HG02981 (cell line): ENCODE results near the gene ARHGEF12.

Experiments used
- ATAC-seq: cut with Tn5 transposase; IDR thresholded peaks from one replicate; pipeline ENCODE4 v1.9.1; 2021; ENCODE audit warnings: mild to moderate bottlenecking, moderate library complexity; ENCODE audit not compliant: unreplicated experiment

The ARHGEF12 gene

GRCh38 chr11:120317689-120318480 is 18.3 kb upstream of the ARHGEF12 start:
- no peak for ATAC-seq

DNA sequence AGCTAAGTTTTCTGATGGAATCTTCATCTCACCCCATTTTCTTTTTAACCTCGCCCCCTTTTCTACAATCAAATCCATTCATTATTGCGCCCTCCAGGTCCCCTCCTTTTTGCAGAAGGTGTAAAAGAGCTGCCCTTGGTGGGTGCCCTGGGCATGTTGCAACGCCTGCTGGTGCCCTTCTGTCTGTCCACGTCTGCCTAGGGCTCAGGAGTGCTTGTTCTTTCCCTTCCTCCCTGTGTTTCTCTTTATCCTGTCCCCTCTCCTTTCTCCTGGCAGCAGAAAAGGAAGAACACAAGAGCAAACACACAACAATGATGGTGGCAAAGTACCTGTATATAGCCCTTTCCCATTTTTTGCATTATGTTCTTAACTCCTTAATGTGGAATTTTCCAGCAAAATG is 17.3 kb upstream of the ARHGEF12 start:
- ATAC-seq: no peak

DNA sequence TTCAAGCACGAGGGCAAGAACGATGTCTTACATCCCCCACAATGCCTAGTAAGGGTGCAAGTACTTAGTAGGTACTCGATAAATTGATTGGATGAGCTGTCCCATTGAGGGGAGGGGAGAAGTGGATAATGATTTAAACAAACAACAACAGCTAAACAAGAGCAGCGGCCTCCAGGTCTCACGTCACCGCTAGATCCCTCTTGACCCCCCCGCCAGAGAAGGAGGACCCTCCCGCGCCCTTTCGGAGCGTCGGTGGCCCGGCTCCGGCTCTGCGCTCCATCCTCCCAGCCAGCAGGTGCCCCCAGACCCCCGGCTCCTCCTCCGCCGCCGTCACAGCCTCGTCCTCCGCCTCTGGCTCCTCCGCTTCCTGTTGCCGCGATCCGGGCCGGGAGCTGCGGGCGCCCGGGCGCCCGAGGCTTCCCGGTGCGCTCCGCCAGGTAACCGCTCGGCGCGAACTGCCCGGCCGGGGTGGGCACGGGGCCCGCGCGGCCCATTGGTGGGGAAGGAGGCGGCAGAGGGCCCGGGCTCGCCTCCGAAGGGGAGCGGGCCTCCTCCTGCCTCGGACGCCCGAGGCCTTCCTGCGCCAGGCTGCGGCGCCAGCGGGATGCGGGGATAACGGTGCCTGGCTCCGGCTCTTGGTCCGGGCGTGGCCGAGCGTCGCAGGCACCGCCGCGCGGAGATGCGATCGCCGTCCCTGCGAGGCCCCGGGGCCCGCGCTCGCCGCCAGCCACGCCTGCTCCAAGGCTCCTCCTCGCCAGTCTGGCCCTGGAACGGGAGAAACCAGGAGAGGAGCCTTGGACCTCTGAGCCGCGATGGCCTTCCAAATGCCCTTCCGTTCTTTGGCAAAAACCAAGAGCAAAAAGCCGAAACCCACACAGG is 11.0 kb upstream of the ARHGEF12 start, which contains the start of gene TLCD5:
Gene TLCD5 (plus strand): TSS at position 368 of the 879 bp plus-strand sequence. CDS start 2,143 bp downstream, outside the sequence.
- no peak for ATAC-seq

GRCh38 chr11:120326228-120326627 is 10.0 kb upstream of the ARHGEF12 start:
- no peak for ATAC-seq

DNA sequence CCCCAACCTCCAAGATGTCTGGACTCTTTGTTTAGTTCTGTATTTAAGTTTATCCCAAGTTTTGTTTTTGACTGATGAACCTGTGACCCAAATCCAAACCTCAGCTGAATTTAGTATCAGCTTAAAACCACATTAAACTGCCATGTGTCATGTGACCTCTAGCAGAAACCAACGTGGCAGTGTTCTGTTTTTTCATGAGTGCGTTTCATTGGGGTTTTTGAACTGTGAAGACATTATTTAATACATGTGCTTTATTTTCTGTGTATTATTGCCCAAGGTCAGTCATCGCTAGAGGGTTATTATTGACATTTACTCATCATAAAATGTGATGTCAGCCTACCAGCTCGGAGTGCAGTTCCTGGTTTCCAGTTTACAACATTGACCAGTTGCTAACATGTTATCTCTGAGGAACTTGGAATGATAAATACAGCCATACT is 9.3 kb upstream of the ARHGEF12 start:
- no peak for ATAC-seq

DNA sequence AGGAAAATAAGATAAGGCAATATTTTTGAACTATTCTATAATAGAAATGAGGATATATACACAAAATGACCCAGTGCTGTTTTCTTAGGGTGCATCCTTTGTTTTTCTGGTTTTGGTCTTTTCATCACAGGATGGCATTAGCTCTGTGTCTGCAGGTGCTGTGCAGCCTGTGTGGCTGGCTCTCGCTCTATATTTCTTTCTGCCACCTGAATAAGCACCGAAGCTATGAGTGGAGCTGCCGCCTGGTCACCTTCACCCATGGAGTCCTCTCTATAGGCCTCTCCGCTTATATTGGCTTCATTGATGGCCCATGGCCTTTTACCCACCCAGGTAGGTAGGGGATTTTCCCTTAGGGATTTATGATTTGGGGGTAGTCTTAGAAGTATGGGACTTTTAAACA is 8.9 kb upstream of the ARHGEF12 start:
- no peak for ATAC-seq

- no peak for ATAC-seq
These were observed 6.7 kb upstream of the ARHGEF12 start for GRCh38 chr11:120329556-120329955.

DNA sequence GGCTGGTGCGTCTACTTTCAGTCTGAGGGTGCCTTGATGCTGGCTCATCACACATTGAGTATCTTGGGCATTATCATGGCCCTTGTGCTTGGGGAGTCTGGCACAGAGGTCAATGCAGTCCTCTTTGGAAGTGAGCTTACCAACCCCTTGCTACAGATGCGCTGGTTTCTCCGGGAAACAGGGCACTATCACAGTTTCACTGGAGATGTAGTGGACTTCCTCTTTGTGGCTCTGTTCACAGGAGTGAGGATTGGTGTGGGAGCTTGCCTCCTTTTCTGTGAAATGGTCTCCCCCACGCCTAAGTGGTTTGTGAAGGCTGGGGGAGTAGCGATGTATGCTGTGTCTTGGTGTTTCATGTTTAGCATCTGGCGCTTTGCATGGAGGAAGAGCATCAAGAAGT is 6.2 kb upstream of the ARHGEF12 start:
- ATAC-seq: no peak

GRCh38 chr11:120331301-120331996 is 4.8 kb upstream of the ARHGEF12 start:
- no peak for ATAC-seq

- no peak for ATAC-seq
These were observed 3.1 kb upstream of the ARHGEF12 start for GRCh38 chr11:120332822-120333716.

DNA sequence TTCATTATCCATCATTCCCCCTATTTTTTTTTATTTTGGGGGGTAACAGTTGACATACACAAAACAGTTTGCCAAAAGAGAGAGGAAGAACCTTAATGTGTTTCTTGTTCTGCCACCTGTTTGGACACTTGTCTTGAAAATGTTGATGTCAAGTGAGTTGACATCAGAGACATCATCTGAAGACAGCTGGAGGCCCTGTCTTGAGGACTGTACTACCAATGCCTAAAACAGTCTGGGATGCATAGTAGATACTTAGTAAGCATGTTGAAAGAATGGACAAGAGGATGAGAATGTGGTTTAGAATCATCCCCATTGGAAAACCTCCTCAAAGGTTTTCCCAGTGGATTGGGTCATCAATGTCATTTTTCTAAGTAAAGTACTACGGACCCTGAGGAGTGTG is 2.4 kb upstream of the ARHGEF12 start:
- no peak for ATAC-seq

GRCh38 chr11:120334332-120334731 is 1.9 kb upstream of the ARHGEF12 start:
- no peak for ATAC-seq

GRCh38 chr11:120334894-120335462 is 1.2 kb upstream of the ARHGEF12 start:
- no peak for ATAC-seq

- peak; percentile 11 for ATAC-seq
These were observed 681 bp upstream of the ARHGEF12 start for GRCh38 chr11:120335556-120335907.

DNA sequence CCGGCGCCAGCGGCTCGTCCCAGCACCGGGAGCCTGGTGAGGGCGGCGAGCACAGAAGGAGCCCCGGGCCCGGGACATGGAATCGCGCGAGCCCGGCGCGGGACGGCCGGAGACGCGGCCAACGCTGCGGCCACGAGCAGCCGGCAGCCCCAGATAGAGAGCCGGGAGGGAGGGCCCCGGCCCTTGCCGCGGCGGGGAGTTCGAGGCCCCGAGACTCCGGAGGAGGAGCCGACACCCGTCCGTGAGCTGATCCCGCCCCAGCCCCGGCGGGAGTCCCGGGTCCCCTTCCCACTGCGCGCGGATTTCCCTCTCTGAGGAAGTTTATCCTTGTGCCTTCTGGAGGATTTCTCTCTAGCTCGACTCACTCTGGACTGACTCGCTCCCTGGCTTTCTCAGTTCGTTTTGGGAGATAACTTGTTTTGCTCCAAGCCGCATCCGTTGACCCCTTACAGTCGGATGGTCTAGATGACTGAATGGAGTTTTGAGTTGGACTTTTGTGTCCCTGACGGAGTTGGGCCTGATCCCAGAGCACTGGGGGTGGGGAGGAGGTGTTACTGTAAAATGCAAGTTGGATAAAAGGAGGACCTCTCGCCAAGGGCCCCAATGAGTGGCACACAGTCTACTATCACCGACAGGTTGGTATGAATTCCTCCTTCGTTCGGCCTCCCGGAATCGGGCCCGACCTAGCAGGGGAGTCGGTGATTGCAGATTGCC is 585 bp downstream of the ARHGEF12 start:
- ATAC-seq: peak; percentile 35

GRCh38 chr11:120337355-120338106 is 1.3 kb downstream of the ARHGEF12 start:
- ATAC-seq: no peak

DNA sequence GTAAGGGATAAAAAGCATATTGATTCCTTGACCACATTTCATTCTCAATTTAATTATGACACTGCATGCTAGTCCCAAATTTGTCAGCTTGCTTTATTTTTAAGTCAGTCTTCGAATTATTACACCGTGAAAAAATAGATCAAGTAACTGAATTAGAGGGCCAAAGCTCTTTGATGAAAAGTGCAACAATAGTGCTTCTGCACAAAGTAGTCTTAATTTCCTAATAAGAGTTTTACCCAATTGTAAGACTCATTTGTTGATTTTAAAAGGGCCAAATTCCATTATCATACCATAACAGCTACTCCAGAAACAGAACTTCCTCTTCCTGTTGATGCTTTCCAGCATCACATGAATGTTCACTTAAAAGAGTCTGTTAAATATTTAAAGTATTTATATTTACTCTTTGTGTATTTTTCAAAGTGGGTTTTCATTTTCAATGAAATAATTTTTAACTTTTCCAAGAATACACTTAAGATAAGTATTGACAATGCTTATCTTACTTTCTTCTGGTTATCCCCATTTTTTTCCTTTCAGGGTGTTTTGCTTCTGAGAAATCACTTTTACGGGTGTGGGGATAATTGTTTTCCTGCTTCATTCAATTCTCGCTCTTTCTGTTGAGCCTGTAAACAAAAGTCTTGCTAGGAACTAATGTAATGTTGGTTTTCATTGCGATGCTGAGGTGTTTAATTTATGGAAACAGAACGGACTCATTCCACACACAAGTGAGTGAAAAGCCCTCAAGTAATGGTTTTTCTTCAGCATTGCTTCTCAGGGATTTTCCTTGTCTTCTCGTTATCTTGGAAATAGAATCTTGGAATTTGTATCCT is 2.1 kb downstream of the ARHGEF12 start:
- ATAC-seq: no peak

DNA sequence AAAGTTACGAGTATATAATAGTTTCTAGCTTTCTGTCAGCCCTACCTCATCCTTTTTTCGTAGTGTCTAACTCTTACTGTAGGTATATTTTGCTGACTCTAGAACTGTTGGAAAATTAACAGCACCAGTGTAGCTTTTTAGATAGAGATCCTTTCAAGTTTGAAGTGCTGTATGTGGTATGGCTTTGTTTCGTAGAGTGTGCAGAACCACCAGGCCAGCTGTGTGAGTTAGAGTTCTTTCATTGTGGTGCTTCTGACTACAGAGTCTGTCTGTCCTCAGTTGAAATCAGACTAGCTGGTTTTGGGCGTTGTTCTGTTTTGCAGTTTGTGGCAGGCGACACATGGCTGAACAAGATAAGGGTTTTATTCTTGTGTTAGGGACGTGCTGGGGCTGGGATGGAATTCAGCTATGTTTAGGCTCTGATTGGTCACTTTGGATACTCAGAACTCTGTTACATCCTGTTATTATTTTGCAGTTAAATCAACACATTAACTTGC is 3.2 kb downstream of the ARHGEF12 start:
- ATAC-seq: no peak
